GM10847 (cell line): ENCODE data around the gene SLC37A1.

Source experiments
- POLR2A ChIP-seq: IDR thresholded peaks from 2 replicates; pipeline ENCODE4 v1.6.1; 2011; ENCODE audit not compliant: insufficient read length; ENCODE audit errors: extremely low read depth

The SLC37A1 gene

GRCh38 chr21:42530167-42530518 lies 16.5 kb downstream of the SLC37A1 start:
- TF ChIP-seq POLR2A, result no peak

DNA sequence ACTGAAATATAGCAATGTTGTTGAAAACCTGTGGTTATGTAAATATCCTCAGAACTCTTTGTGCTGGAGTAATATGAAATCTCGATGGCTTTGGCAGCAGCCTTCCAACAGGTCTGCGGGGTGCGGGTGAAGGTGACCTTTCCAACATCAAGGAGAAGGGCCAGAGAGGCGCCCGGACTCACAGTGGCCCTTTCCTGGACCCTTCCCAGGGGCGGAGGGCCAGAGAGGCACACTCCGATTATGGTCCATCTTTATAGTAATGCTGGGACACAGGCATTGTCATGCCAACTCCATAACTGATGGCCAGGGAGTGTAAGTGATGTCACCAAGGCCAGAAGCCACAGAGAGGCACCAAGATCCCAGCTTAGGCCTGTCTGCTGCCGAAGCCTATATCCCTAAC lies 18.1 kb downstream of the SLC37A1 start:
- no peak for TF ChIP-seq POLR2A

GRCh38 chr21:42532466-42533181 lies 19.0 kb downstream of the SLC37A1 start:
- TF ChIP-seq POLR2A, result no peak

- TF ChIP-seq POLR2A, result no peak
Measured at GRCh38 chr21:42533306-42533962, 19.8 kb downstream of the SLC37A1 start.

DNA sequence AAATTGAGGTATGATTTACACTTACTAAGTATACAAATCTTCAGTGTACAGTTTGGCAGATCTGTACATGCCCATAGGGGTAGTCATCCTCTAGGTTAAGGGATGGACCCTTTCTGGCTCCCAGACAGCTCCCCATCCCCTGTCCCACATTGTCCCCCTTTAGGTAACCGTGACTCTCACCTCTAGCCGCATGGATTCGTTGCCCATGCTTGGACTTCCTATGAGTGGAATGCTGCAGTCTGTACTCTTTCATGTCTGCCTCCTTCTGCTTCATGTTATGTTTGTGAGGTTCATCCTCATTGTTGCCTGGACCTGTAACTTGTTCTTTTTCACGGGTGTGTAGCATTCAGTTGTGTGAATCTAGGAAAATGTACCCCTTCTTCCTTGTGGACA lies 20.3 kb downstream of the SLC37A1 start:
- no peak for TF ChIP-seq POLR2A

- TF ChIP-seq POLR2A, result no peak
Measured at GRCh38 chr21:42534421-42535378, 21.0 kb downstream of the SLC37A1 start.

DNA sequence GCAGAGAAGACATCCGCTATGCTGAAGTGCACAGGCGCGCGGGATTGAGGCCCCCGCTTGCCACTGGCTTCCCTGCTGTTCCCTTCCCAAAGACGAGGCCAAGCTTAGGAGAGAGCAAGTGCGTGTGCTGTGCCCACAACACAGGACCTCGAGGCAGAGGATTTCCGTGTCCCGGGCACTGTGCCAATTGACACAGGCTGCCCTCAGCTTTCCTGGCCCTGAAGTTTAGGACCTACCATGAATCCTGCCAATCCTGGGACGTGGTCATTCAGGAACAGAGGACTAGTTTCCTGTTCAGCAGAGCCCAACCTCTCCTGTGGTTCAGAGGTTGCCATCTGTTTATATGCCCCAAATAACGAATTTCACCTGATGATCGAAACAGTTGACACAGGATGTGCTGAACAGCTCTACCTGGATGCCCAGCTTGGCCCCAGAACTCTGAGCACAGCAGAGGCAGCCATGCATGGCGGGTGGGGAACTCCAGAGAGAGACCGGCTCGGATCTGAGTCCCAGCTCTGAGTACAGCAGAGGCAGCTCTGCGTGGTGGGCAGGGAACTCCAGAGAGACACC lies 22.0 kb downstream of the SLC37A1 start:
- TF ChIP-seq POLR2A, result no peak

- TF ChIP-seq POLR2A, result no peak
Measured at GRCh38 chr21:42536601-42537000, 22.9 kb downstream of the SLC37A1 start.

DNA sequence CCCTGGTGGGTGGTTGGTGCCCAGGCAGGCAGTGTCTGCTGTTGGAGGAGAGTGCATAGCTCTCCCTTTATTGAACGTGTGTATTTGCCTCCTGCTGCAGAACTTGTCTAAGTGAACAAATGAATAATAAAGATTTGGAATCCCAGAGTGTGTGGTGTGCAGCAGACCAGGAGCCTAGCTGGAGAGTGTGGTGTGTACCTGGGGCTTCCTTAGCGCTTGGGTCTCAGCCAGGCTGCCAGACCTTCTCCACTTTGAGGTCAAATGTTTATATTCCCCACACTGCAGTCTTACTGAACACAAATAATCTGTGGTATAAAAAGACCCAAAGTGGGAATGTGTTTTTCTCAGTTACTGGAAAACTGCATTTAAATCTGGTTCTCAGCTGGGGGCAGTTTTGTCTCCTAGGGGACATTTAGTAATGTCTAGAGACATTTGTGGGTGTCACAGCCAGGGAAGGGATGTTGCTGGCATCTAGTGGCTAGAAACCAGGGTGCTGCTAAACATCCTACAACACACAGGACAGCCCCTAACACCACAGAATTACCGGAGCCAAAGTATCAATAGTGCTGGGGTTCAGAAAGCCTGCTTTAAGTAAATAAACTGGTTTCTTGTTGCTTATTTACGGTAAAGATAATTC lies 23.6 kb downstream of the SLC37A1 start:
- TF ChIP-seq POLR2A, result no peak

GRCh38 chr21:42538479-42539275 lies 25.0 kb downstream of the SLC37A1 start:
- TF ChIP-seq POLR2A, result no peak

DNA sequence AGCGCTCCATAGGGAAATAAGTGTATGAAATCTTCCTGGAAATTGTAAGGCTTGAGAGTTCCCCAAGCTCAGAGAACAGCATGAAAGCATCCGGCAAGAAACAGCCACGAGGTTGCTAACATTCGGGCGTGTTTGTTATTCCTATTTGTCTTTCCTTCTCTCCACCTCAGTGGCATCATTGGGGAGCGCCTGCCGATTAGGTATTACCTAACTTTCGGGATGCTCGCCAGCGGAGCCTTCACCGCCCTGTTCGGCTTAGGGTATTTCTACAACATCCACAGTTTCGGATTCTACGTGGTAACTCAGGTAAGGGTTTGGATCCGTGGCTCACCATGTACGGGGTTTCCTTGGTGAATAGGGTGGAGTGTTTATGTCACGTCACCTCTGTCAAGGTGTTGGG lies 25.7 kb downstream of the SLC37A1 start:
- no peak for TF ChIP-seq POLR2A

GRCh38 chr21:42539931-42540343 lies 26.3 kb downstream of the SLC37A1 start:
- TF ChIP-seq POLR2A, result no peak

GRCh38 chr21:42540396-42540795 lies 26.7 kb downstream of the SLC37A1 start:
- no peak for TF ChIP-seq POLR2A

- no peak for TF ChIP-seq POLR2A
Measured at GRCh38 chr21:42541174-42541573, 27.5 kb downstream of the SLC37A1 start.
